Measurements from ENCODE around the gene MMP26.
"Not testable (repeated sequence)": the region's sequence is repeated elsewhere in the genome, so short reads cannot be mapped to it uniquely, and the experiment has no call there.

MMP26 gene

GRCh38 chr11:4684631-4685285 lies 19.8 kb upstream of the MMP26 start:
- Histone ChIP-seq H3K4me1 (ENCODE audit: insufficient read depth, low read length) (peaks cover 23% of the 10 kb centered on the region), H3K4me3 (ENCODE audit: low read length) (no peak overlapping the region), H2AFZ (ENCODE audit: low read depth, low read length) (no peak overlapping the region), H3K27me3 (ENCODE audit: insufficient read depth, low read length) (no peaks in the 10 kb centered on the region), H3K9me3 (ENCODE audit: low read length) (no peaks in the 10 kb centered on the region), H3K36me3 (ENCODE audit: insufficient read depth, low read length) (no peaks in the 10 kb centered on the region)

- peaks cover 3% of the 10 kb centered on the region for H3K4me1 ChIP-seq (ENCODE audit: insufficient read depth, low read length)
- H3K27me3 ChIP-seq (ENCODE audit: insufficient read depth, low read length), result no peaks in the 10 kb centered on the region
- H2AFZ ChIP-seq (ENCODE audit: low read depth, low read length), result no peak overlapping the region
- H3K9me3 ChIP-seq (ENCODE audit: low read length), result no peaks in the 10 kb centered on the region
- H3K4me3 ChIP-seq (ENCODE audit: low read length), result no peak overlapping the region
- H3K36me3 ChIP-seq (ENCODE audit: insufficient read depth, low read length), result no peaks in the 10 kb centered on the region
Measured at GRCh38 chr11:4695442-4695841, 9.1 kb upstream of the MMP26 start.

- Histone ChIP-seq H3K36me3 (ENCODE audit: insufficient read depth, low read length) (no peaks in the 10 kb centered on the region), H3K9me3 (ENCODE audit: low read length) (no peaks in the 10 kb centered on the region), H3K27me3 (ENCODE audit: insufficient read depth, low read length) (no peaks in the 10 kb centered on the region), H2AFZ (ENCODE audit: low read depth, low read length) (no peak within 1 kb of the TSS), H3K4me1 (ENCODE audit: insufficient read depth, low read length) (peaks cover 3% of the 10 kb centered on the region), H3K4me3 (ENCODE audit: low read length) (no peak within 1 kb of the TSS)
Measured at GRCh38 chr11:4697585-4697984, 7.0 kb upstream of the MMP26 start, which contains the start of gene OR51E2. TSS of gene OR51E2 (minus strand) at chr11:4697853. CDS start at chr11:4682711, 15,142 bp downstream.

- Histone ChIP-seq H3K9me3 (ENCODE audit: low read length) (no peaks in the 10 kb centered on the region), H2AFZ (ENCODE audit: low read depth, low read length) (no peak overlapping the region), H3K36me3 (ENCODE audit: insufficient read depth, low read length) (no peaks in the 10 kb centered on the region), H3K4me1 (ENCODE audit: insufficient read depth, low read length) (peaks cover 3% of the 10 kb centered on the region), H3K4me3 (ENCODE audit: low read length) (no peak overlapping the region), H3K27me3 (ENCODE audit: insufficient read depth, low read length) (no peaks in the 10 kb centered on the region)
Measured at GRCh38 chr11:4699697-4700435, 4.7 kb upstream of the MMP26 start.

GRCh38 chr11:4700436-4700820 lies 4.2 kb upstream of the MMP26 start:
- Histone ChIP-seq H3K4me3 (ENCODE audit: low read length) (no peak overlapping the region), H3K36me3 (ENCODE audit: insufficient read depth, low read length) (no peaks in the 10 kb centered on the region), H2AFZ (ENCODE audit: low read depth, low read length) (no peak overlapping the region), H3K4me1 (ENCODE audit: insufficient read depth, low read length) (peaks cover 3% of the 10 kb centered on the region), H3K27me3 (ENCODE audit: insufficient read depth, low read length) (no peaks in the 10 kb centered on the region), H3K9me3 (ENCODE audit: low read length) (no peaks in the 10 kb centered on the region)

GRCh38 chr11:4704790-4705334 lies 278 bp downstream of the MMP26 start:
- H3K4me1 ChIP-seq (ENCODE audit: insufficient read depth, low read length), result no peaks in the 10 kb centered on the region
- no peak overlapping the region for H2AFZ ChIP-seq (ENCODE audit: low read depth, low read length)
- no peak overlapping the region for H3K4me3 ChIP-seq (ENCODE audit: low read length)
- peaks cover 2% of the 10 kb centered on the region for H3K27me3 ChIP-seq (ENCODE audit: insufficient read depth, low read length)
- no peaks in the 10 kb centered on the region for H3K36me3 ChIP-seq (ENCODE audit: insufficient read depth, low read length)
- H3K9me3 ChIP-seq (ENCODE audit: low read length), result no peaks in the 10 kb centered on the region

GRCh38 chr11:4713241-4713640 lies 8.7 kb downstream of the MMP26 start:
- Histone ChIP-seq H3K9me3 (ENCODE audit: low read length) (no peaks in the 10 kb centered on the region), H3K4me3 (ENCODE audit: low read length) (no peak overlapping the region), H3K27me3 (ENCODE audit: insufficient read depth, low read length) (peaks cover 2% of the 10 kb centered on the region), H3K4me1 (ENCODE audit: insufficient read depth, low read length) (no peaks in the 10 kb centered on the region), H2AFZ (ENCODE audit: low read depth, low read length) (no peak overlapping the region), H3K36me3 (ENCODE audit: insufficient read depth, low read length) (no peaks in the 10 kb centered on the region)

GRCh38 chr11:4714300-4714699 lies 9.7 kb downstream of the MMP26 start:
- Histone ChIP-seq H3K9me3 (ENCODE audit: low read length) (no peaks in the 10 kb centered on the region), H3K27me3 (ENCODE audit: insufficient read depth, low read length) (peaks cover under 1% of the 10 kb centered on the region), H3K36me3 (ENCODE audit: insufficient read depth, low read length) (no peaks in the 10 kb centered on the region), H3K4me1 (ENCODE audit: insufficient read depth, low read length) (no peaks in the 10 kb centered on the region), H3K4me3 (ENCODE audit: low read length) (no peak overlapping the region), H2AFZ (ENCODE audit: low read depth, low read length) (no peak overlapping the region)

- H3K27me3 ChIP-seq (ENCODE audit: insufficient read depth, low read length); H3K4me1 ChIP-seq (ENCODE audit: insufficient read depth, low read length); H3K4me3 ChIP-seq (ENCODE audit: low read length); H3K36me3 ChIP-seq (ENCODE audit: insufficient read depth, low read length); H3K9me3 ChIP-seq (ENCODE audit: low read length); H2AFZ ChIP-seq (ENCODE audit: low read depth, low read length): not testable (repeated sequence)
Measured at GRCh38 chr11:4722616-4723534, 18.3 kb downstream of the MMP26 start.

GRCh38 chr11:4727171-4727570 lies 22.6 kb downstream of the MMP26 start:
- no peaks in the 10 kb centered on the region for H3K9me3 ChIP-seq (ENCODE audit: low read length)
- H2AFZ ChIP-seq (ENCODE audit: low read depth, low read length), result no peak overlapping the region
- no peaks in the 10 kb centered on the region for H3K36me3 ChIP-seq (ENCODE audit: insufficient read depth, low read length)
- no peak overlapping the region for H3K4me3 ChIP-seq (ENCODE audit: low read length)
- H3K27me3 ChIP-seq (ENCODE audit: insufficient read depth, low read length), result no peaks in the 10 kb centered on the region
- no peaks in the 10 kb centered on the region for H3K4me1 ChIP-seq (ENCODE audit: insufficient read depth, low read length)

- Histone ChIP-seq H3K4me1 (ENCODE audit: insufficient read depth, low read length) (no peaks in the 10 kb centered on the region), H2AFZ (ENCODE audit: low read depth, low read length) (no peak overlapping the region)
Measured at GRCh38 chr11:4740735-4741134, 36.2 kb downstream of the MMP26 start.

GRCh38 chr11:4748438-4748837 lies 43.9 kb downstream of the MMP26 start:
- no peaks in the 10 kb centered on the region for H3K27me3 ChIP-seq (ENCODE audit: insufficient read depth, low read length)

More at GRCh38 chr11:4740735-4741134, 36.2 kb downstream of the MMP26 start:
- Histone ChIP-seq H3K36me3 (ENCODE audit: insufficient read depth, low read length) (no peaks in the 10 kb centered on the region), H3K9me3 (ENCODE audit: low read length) (no peaks in the 10 kb centered on the region), H3K27me3 (ENCODE audit: insufficient read depth, low read length) (no peaks in the 10 kb centered on the region), H3K4me3 (ENCODE audit: low read length) (no peak overlapping the region)

GRCh38 chr11:4751201-4751600 lies 46.6 kb downstream of the MMP26 start:
- Histone ChIP-seq H3K36me3 (ENCODE audit: insufficient read depth, low read length) (no peaks in the 10 kb centered on the region), H3K4me3 (ENCODE audit: low read length) (no peak overlapping the region), H3K4me1 (ENCODE audit: insufficient read depth, low read length) (no peaks in the 10 kb centered on the region), H3K9me3 (ENCODE audit: low read length) (no peaks in the 10 kb centered on the region), H3K27me3 (ENCODE audit: insufficient read depth, low read length) (no peaks in the 10 kb centered on the region), H2AFZ (ENCODE audit: low read depth, low read length) (no peak overlapping the region)

More at GRCh38 chr11:4748438-4748837, 43.9 kb downstream of the MMP26 start:
- H3K4me1 ChIP-seq (ENCODE audit: insufficient read depth, low read length), result no peaks in the 10 kb centered on the region
- no peak overlapping the region for H2AFZ ChIP-seq (ENCODE audit: low read depth, low read length)
- no peaks in the 10 kb centered on the region for H3K9me3 ChIP-seq (ENCODE audit: low read length)
- no peak overlapping the region for H3K4me3 ChIP-seq (ENCODE audit: low read length)
- no peaks in the 10 kb centered on the region for H3K36me3 ChIP-seq (ENCODE audit: insufficient read depth, low read length)
